IMR-90 (cell line): ENCODE results near the gene ARHGAP5. TPM values are rescaled to one million over a fixed set of nuclear protein-coding genes. Genes with fewer than 3 reads are reported as not detected.

Experiments
- ATAC-seq: fragments of 200-7000 bp; cut with Tn5 transposase; 2 replicates; pipeline ENCODE4 v1.9.1; 2020; ENCODE audit warnings: low read depth, mild to moderate bottlenecking, moderate library complexity
- BruUV-seq: library from RNA; stranded (reverse); fragments of 400-500 nt; replicated peaks from 2 replicates; lab custom pipeline; 2021; lab: Mats Ljungman, UMichigan
- CTCF ChIA-PET: fragments of 300-600 bp; formaldehyde crosslinking; extraction: SDS; loops from one replicate; lab custom pipeline; 2021; ENCODE audit warnings: antibody characterized with exemption; lab: Yijun Ruan, JAX
- POLR2A ChIA-PET: fragments of 300-600 bp; sonication (Branson Sonifier 250); formaldehyde crosslinking; loops from one replicate; lab custom pipeline; 2022; ENCODE audit warnings: antibody characterized with exemption; ENCODE audit not compliant: unreplicated experiment; lab: Charles Lee
- DNase-seq: peaks from one replicate; pipeline ENCODE4 v3.0.0; 2013
- H2AFZ ChIP-seq: replicated peaks from 2 replicates; pipeline ENCODE3; 2013; ENCODE audit warnings: low read length, mild to moderate bottlenecking; ENCODE audit not compliant: poor library complexity
- H2AK5ac ChIP-seq: 2 replicates; pipeline ENCODE4 v1.6.1; 2013; ENCODE audit warnings: low read depth, low read length, inconsistent platforms
- H2AK9ac ChIP-seq: replicated peaks from 2 replicates; pipeline ENCODE3; 2013; ENCODE audit warnings: mild to moderate bottlenecking, low read depth, low read length, moderate library complexity; ENCODE audit not compliant: poor library complexity
- H2BK120ac ChIP-seq: 2 replicates; pipeline ENCODE4 v1.6.1; 2013; ENCODE audit warnings: low read depth, low read length, inconsistent platforms
- H2BK15ac ChIP-seq: 3 replicates; pipeline ENCODE4 v1.6.1; 2013; ENCODE audit warnings: low read depth, low read length, inconsistent platforms
- H2BK20ac ChIP-seq: 2 replicates; pipeline ENCODE4 v1.6.1; 2013; ENCODE audit warnings: low read depth, mild to moderate bottlenecking, inconsistent platforms, low read length, moderate library complexity
- H2BK5ac ChIP-seq: 2 replicates; pipeline ENCODE4 v1.6.1; 2013; ENCODE audit warnings: mild to moderate bottlenecking, low read depth, low read length, inconsistent platforms; ENCODE audit not compliant: poor library complexity, severe bottlenecking
- H3K14ac ChIP-seq: replicated peaks from 2 replicates; pipeline ENCODE4 v1.6.1; 2013; ENCODE audit warnings: low read depth, low read length, inconsistent platforms
- H3K18ac ChIP-seq: 2 replicates; pipeline ENCODE4 v1.6.1; 2013; ENCODE audit warnings: low read depth, low read length, control low read depth
- H3K23ac ChIP-seq: 2 replicates; pipeline ENCODE4 v1.6.1; 2013; ENCODE audit warnings: low read depth, low read length, inconsistent platforms
- H3K27ac ChIP-seq: 2 replicates; pipeline ENCODE4 v1.5.1; 2013; ENCODE audit warnings: mild to moderate bottlenecking, control low read depth, low read length; ENCODE audit not compliant: insufficient read depth
- H3K27me3 ChIP-seq: 2 replicates; pipeline ENCODE4 v1.6.1; 2013; ENCODE audit warnings: low read length; ENCODE audit not compliant: control insufficient read depth, insufficient read depth
- H3K36me3 ChIP-seq: 2 replicates; pipeline ENCODE4 v1.6.1; 2013; ENCODE audit warnings: low read length, mixed read lengths; ENCODE audit not compliant: control insufficient read depth, insufficient read depth
- H3K4ac ChIP-seq: 2 replicates; pipeline ENCODE4 v1.6.1; 2013; ENCODE audit warnings: low read depth, low read length, inconsistent platforms
- H3K4me1 ChIP-seq: 2 replicates; pipeline ENCODE4 v1.6.1; 2013; ENCODE audit warnings: low read length, mixed read lengths; ENCODE audit not compliant: control insufficient read depth, insufficient read depth
- H3K4me2 ChIP-seq: 2 replicates; pipeline ENCODE4 v1.6.1; 2013; ENCODE audit warnings: low read depth, mild to moderate bottlenecking, control low read depth, low read length, moderate library complexity
- H3K4me3 ChIP-seq: 2 replicates; pipeline ENCODE4 v1.5.1; 2013; ENCODE audit warnings: low read depth, mild to moderate bottlenecking, control low read depth, low read length, moderate library complexity; ENCODE audit not compliant: insufficient read depth
- H3K56ac ChIP-seq: 2 replicates; pipeline ENCODE4 v1.6.1; 2013; ENCODE audit warnings: low read length, inconsistent platforms; ENCODE audit not compliant: insufficient read depth; ENCODE audit errors: extremely low read depth
- H3K79me1 ChIP-seq, 2 experiments: 2 replicates each; pipeline ENCODE4 v1.6.1; 2013; ENCODE audit warnings: low read length in 2 of 2, inconsistent platforms in 1 of 2, low read depth in 1 of 2
- H3K9ac ChIP-seq: 2 replicates; pipeline ENCODE4 v1.6.1; 2013; ENCODE audit warnings: low read depth, low read length, control low read depth
- H3K9me1 ChIP-seq: 2 replicates; pipeline ENCODE4 v1.6.1; 2013; ENCODE audit warnings: low read length, inconsistent platforms; ENCODE audit not compliant: insufficient read depth
- H3K9me3 ChIP-seq: 2 replicates; pipeline ENCODE4 v1.6.1; 2013; ENCODE audit warnings: low read length; ENCODE audit not compliant: control insufficient read depth, insufficient read depth
- H4K20me1 ChIP-seq: 2 replicates; pipeline ENCODE4 v1.6.1; 2013; ENCODE audit warnings: low read length, inconsistent platforms; ENCODE audit not compliant: insufficient read depth
- H4K5ac ChIP-seq: 2 replicates; pipeline ENCODE4 v1.6.1; 2013; ENCODE audit warnings: mild to moderate bottlenecking, low read depth, low read length, control low read depth
- H4K8ac ChIP-seq, 2 experiments: 2 replicates each; pipeline ENCODE4 v1.6.1; 2013; ENCODE audit warnings: low read depth in 2 of 2, low read length in 2 of 2, control low read depth in 1 of 2, inconsistent platforms in 1 of 2
- H4K91ac ChIP-seq: 2 replicates; pipeline ENCODE4 v1.6.1; 2013; ENCODE audit warnings: low read depth, low read length, inconsistent platforms; ENCODE audit not compliant: insufficient read depth
- BHLHE40 ChIP-seq: fragments of 150-350 bp; IDR thresholded peaks from 2 replicates; pipeline ENCODE4 v1.6.1; 2016; ENCODE audit warnings: mild to moderate bottlenecking, low read depth, low read length
- CEBPB ChIP-seq: IDR thresholded peaks from 2 replicates; pipeline ENCODE4 v1.6.1; 2012; ENCODE audit warnings: low read depth, low read length, improper control_type of control experiment
- FOS ChIP-seq: fragments of 150-350 bp; IDR thresholded peaks from 2 replicates; pipeline ENCODE4 v1.6.1; 2016; ENCODE audit warnings: low read depth, low read length
- MAFK ChIP-seq: IDR thresholded peaks from 2 replicates; pipeline ENCODE4 v1.6.1; 2012; ENCODE audit warnings: low read depth, low read length, improper control_type of control experiment
- MAZ ChIP-seq: IDR thresholded peaks from 2 replicates; pipeline ENCODE4 v1.6.1; 2012; ENCODE audit warnings: low read depth, mild to moderate bottlenecking, low read length, improper control_type of control experiment, moderate library complexity, borderline replicate concordance
- MXI1 ChIP-seq: IDR thresholded peaks from 2 replicates; pipeline ENCODE4 v1.6.1; 2012; ENCODE audit warnings: low read depth, mild to moderate bottlenecking, low read length, moderate library complexity, borderline replicate concordance
- POLR2A ChIP-seq: IDR thresholded peaks from 2 replicates; pipeline ENCODE4 v1.6.1; 2012; ENCODE audit warnings: mild to moderate bottlenecking, low read depth, low read length
- RAD21 ChIP-seq: IDR thresholded peaks from 2 replicates; pipeline ENCODE4 v1.6.1; 2012; ENCODE audit warnings: low read length, improper control_type of control experiment
- SMC3 ChIP-seq: fragments of 150-350 bp; IDR thresholded peaks from 2 replicates; pipeline ENCODE4 v1.6.1; 2016; ENCODE audit warnings: low read depth, mild to moderate bottlenecking, antibody characterized with exemption, low read length, moderate library complexity
- dilution Hi-C: fragments of 300-500 bp; cut with HindIII; formaldehyde crosslinking; loops from one replicate; pipeline ENCODE4 v1.14.3; 2018; ENCODE audit warnings: low sequenced_read_pairs; ENCODE audit not compliant: unreplicated experiment
- in situ Hi-C: fragments of 300-500 bp; cut with MboI; formaldehyde crosslinking; loops from 3 replicates; pipeline ENCODE4 v1.14.3; 2019; ENCODE audit warnings: low sequenced_read_pairs, inconsistent platforms, mixed read lengths
- intact Hi-C: fragments of 100-400 bp; cut with micrococcal nuclease; formaldehyde crosslinking; loops from 2 replicates; pipeline ENCODE4 v1.10.0; 2022
- polyA plus RNA-seq, 3 experiments: library from polyadenylated mRNA; depleted of rRNA; stranded (reverse); fragments of >200 nt; gene quantifications; 2 replicates each; pipeline ENCODE4 v1.2.3, GENCODE V29; 2012; ENCODE audit warnings: low replicate concordance in 1 of 3
- total RNA-seq: library from RNA; depleted of rRNA; stranded (reverse); fragments of >200 nt; gene quantifications from 2 replicates; pipeline ENCODE4 v1.2.3, GENCODE V29; 2012
- TF ChIP-seq, protein P1 (sequence below): conservative IDR thresholded peaks from 2 replicates; pipeline ENCODE4 v1.5.1; 2012; ENCODE audit warnings: mild to moderate bottlenecking, low read depth, low read length, improper control_type of control experiment

ARHGAP5 gene
- total and polyA plus RNA-seq, 2 of the 4 experiments (the other 2 are of a cell fraction) = 7.4 to 45.3 TPM

DNA sequence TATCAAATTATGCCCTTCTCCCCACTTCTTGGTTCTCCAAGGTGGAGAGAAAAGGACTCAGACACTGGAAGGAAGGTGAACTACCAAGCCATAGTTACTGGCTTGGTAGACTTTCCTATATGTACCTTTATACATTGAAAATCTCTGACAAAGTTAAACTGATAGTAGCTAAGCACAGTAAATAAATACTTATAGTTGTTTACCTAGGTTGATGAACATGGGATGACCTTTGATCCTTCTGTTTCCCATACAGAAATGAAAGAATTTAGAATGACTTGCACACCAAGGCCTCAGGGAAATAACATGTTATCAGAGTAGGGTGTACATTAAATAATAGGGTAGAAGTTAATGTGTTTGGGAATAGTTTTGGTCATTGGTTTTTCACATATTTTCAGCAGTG is 6.7 kb downstream of the ARHGAP5 start:
- CTCF ChIA-PET = no interaction called here
- 0 out of 2 replicates have a peak, but pooled peaks cover 1% of the 10 kb centered on the region for H3K36me3 ChIP-seq

More for the DNA sequence above, 6.7 kb downstream of the ARHGAP5 start:
- TF ChIP-seq MXI1 (no peak), CEBPB (no peak), RAD21 (no peak), POLR2A (no peak), MAFK (no peak), MAZ (no peak), BHLHE40 (no peak), SMC3 (no peak), FOS (no peak)
- TF ChIP-seq, protein P1, sequence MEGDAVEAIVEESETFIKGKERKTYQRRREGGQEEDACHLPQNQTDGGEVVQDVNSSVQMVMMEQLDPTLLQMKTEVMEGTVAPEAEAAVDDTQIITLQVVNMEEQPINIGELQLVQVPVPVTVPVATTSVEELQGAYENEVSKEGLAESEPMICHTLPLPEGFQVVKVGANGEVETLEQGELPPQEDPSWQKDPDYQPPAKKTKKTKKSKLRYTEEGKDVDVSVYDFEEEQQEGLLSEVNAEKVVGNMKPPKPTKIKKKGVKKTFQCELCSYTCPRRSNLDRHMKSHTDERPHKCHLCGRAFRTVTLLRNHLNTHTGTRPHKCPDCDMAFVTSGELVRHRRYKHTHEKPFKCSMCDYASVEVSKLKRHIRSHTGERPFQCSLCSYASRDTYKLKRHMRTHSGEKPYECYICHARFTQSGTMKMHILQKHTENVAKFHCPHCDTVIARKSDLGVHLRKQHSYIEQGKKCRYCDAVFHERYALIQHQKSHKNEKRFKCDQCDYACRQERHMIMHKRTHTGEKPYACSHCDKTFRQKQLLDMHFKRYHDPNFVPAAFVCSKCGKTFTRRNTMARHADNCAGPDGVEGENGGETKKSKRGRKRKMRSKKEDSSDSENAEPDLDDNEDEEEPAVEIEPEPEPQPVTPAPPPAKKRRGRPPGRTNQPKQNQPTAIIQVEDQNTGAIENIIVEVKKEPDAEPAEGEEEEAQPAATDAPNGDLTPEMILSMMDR = no peak
- Histone ChIP-seq H3K4me1 (peaks cover 4% of the 10 kb centered on the region), H4K8ac (no peak overlapping the region), H3K14ac (no peak overlapping the region), H3K9me3 (no peaks in the 10 kb centered on the region), H2BK15ac (no peak overlapping the region), H2BK120ac (no peak overlapping the region), H3K27ac (no peak overlapping the region), H2BK5ac (no peak overlapping the region), H2BK20ac (no peak overlapping the region), H3K9me1 (no peaks in the 10 kb centered on the region), H2AK5ac (no peak overlapping the region), H4K91ac (no peak overlapping the region), H4K20me1 (peaks cover 73% of the 10 kb centered on the region), H3K4me2 (no peak overlapping the region), H2AK9ac (no peak overlapping the region), H3K9ac (no peak overlapping the region), H3K4ac (no peak overlapping the region), H4K5ac (no peak overlapping the region), H3K23ac (no peak overlapping the region), H3K56ac (no peak overlapping the region), H3K18ac (no peak overlapping the region), H3K79me1 (peaks cover 15 to 44% of the 10 kb centered on the region in 2 experiments), H3K4me3 (no peak overlapping the region), H2AFZ (no peak overlapping the region), H3K27me3 (no peaks in the 10 kb centered on the region)
- dilution Hi-C loops (no loop called here), intact Hi-C loops (no loop called here), in situ Hi-C loops (no loop called here)
- DNase-seq = no peak
- no TSS peak for BruUV-seq
- POLR2A ChIA-PET = no interaction called here
- ATAC-seq = no peak
